Gastroesophageal sphincter (tissue), 3 donors: ENCODE measurements around the gene TMEM106C.

Source experiments
- EP300 ChIP-seq: sonication (generic); formaldehyde crosslinking; IDR thresholded peaks from one replicate; pipeline ENCODE4 v1.6.1; 2017; ENCODE audit warnings: antibody characterized with exemption, mild to moderate bottlenecking
- POLR2A ChIP-seq, 2 donors: fragments of 450-650 bp; IDR thresholded peaks; one replicate each; pipeline ENCODE4 v1.6.1; 2017; ENCODE audit warnings: antibody characterized with exemption in 2 of 2, mild to moderate bottlenecking in 2 of 2, moderate library complexity in 1 of 2
- POLR2AphosphoS5 ChIP-seq: sonication (generic); formaldehyde crosslinking; IDR thresholded peaks from one replicate; pipeline ENCODE4 v1.6.1; 2017; ENCODE audit warnings: antibody characterized with exemption
- TF ChIP-seq, protein P1 (sequence below), 4 experiments: fragments of 200-600 bp in 2 of 4; fragments of 450-650 bp in 2 of 4; sonication (generic) in 1 of 4; IDR thresholded peaks; one replicate each; pipeline ENCODE4 v1.5.1; 2017 to 2019; ENCODE audit warnings: antibody characterized with exemption in 4 of 4, mild to moderate bottlenecking in 2 of 4, moderate library complexity in 2 of 4

DNA sequence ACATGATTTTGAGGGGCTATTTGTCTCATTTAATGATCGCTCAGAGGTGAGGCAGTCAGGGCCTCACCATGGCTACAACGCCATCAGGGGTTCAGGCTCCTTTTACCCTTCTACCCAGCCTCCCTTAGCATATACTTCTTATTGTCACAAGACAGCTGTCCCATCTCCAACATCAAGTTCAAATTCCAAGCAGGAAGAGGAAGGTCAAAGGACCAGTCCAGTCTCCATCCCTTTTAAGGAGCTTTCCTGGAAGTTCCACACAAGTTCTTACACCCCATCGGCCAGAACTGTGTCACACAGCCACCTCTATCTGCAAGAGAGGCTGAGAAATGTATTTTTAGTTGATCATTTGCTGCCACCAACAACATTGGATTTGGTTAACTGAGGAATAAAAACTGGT, 8.3 kb upstream of the TMEM106C start:
- TF ChIP-seq POLR2A (IDR thresholded peaks at IDR 0.05) (no peak), POLR2AphosphoS5 (no peak), EP300 (no peak)
- TF ChIP-seq, protein P1, sequence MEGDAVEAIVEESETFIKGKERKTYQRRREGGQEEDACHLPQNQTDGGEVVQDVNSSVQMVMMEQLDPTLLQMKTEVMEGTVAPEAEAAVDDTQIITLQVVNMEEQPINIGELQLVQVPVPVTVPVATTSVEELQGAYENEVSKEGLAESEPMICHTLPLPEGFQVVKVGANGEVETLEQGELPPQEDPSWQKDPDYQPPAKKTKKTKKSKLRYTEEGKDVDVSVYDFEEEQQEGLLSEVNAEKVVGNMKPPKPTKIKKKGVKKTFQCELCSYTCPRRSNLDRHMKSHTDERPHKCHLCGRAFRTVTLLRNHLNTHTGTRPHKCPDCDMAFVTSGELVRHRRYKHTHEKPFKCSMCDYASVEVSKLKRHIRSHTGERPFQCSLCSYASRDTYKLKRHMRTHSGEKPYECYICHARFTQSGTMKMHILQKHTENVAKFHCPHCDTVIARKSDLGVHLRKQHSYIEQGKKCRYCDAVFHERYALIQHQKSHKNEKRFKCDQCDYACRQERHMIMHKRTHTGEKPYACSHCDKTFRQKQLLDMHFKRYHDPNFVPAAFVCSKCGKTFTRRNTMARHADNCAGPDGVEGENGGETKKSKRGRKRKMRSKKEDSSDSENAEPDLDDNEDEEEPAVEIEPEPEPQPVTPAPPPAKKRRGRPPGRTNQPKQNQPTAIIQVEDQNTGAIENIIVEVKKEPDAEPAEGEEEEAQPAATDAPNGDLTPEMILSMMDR (IDR thresholded peaks at IDR 0.05), result no peak
